GM18951 (cell line): ENCODE data around the gene RAB9A.

Source experiments
- POLR2A ChIP-seq: IDR thresholded peaks from 4 replicates; pipeline ENCODE4 v1.6.1; 2011; ENCODE audit warnings: mild to moderate bottlenecking; ENCODE audit not compliant: insufficient read length, insufficient read depth; ENCODE audit errors: extremely low read depth
- in situ Hi-C: fragments of 300-500 bp; cut with MboI; formaldehyde crosslinking; loops from one replicate; pipeline ENCODE4 v1.12.0; 2022; ENCODE audit warnings: low sequenced_read_pairs, mixed read lengths, inconsistent platforms; ENCODE audit not compliant: unreplicated experiment

Gene RAB9A

GRCh38 chrX:13684361-13684760, 4.6 kb upstream of the RAB9A start:
- no peak for TF ChIP-seq POLR2A
- in situ Hi-C loops: no loop called here

- no peak for TF ChIP-seq POLR2A
- in situ Hi-C loops: no loop called here
These were observed 3.7 kb upstream of the RAB9A start for GRCh38 chrX:13685126-13685763.

GRCh38 chrX:13687203-13687602, 1.7 kb upstream of the RAB9A start:
- in situ Hi-C loops: no loop called here
- no peak for TF ChIP-seq POLR2A

DNA sequence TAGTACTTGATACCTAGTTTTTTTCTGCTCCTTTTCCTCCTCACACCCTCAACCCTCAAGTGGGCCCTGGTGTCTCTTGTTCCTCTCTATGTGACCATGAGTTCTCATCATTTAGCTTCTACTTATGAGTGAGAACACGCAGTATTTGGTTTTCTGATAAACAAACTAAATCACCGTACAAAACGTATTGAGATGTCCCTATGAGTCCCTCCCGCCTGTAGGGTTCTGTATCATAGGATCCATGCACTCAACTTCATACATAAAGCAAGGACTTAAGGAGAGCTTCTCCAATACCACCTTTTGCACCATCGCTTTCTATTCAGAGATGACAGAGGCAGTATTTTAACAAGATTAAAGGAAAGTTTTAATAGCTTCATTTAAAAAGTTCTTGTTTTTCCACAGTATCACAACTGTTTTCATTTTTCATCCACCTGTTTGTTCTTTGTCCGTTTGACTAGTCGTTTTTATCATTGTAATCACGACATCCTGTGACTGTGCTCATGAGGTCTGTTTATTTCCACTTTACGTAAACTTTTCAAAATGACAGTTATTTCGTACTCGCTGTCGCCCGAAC, 457 bp upstream of the RAB9A start:
- no peak for TF ChIP-seq POLR2A
- in situ Hi-C loops: no loop called here

DNA sequence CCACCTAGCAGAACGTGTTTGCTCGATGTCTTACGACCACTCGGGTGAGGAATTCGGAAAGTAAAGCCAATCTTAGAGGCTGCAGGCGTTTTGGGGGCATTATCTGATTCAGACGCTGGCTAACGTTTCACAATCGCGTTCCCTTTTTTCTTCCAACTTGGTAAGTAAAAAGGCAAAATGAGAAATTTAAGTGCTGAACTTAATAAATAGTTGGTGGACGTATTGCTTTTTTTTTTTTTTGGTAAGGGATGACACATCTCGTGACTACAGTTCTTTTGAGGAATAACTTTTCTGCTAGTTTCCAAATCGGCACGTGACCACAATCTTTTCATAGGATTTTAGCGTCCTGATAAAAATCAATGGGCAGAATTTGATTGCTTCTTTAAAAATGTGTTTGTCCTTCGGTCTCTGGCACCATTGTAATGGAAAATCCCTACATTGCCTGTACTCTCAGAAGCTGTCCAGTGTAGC, 848 bp downstream of the RAB9A start:
- TF ChIP-seq POLR2A: no peak
- in situ Hi-C loops: no loop called here

GRCh38 chrX:13690836-13691235, 1.9 kb downstream of the RAB9A start:
- in situ Hi-C loops: no loop called here
- TF ChIP-seq POLR2A: no peak

DNA sequence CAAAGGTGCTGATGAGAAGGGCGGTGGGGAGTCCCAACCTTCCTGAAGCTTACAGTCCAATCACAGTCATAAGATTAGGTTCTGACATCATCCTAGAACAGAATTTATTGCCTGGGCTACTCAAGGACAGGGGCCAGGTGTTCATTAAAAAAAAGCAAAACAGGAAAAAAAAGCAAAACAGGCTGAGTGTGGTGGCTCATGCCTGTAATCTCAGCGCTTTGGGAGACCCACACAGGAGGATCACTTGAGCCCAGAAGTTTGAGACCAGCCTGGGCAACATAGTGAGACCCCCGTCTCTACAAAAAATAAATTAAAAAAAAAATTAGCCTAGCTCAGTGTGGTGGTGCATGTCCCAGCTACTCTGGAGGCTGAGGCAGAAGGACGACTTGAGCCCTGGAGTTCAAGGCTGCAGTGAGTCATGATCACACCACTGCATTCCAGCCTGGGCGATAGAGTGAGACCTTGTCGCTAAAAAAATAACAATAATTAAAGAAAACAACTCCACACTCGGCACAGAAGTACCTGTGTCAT, 3.0 kb downstream of the RAB9A start:
- no peak for TF ChIP-seq POLR2A
- in situ Hi-C loops: no loop called here

DNA sequence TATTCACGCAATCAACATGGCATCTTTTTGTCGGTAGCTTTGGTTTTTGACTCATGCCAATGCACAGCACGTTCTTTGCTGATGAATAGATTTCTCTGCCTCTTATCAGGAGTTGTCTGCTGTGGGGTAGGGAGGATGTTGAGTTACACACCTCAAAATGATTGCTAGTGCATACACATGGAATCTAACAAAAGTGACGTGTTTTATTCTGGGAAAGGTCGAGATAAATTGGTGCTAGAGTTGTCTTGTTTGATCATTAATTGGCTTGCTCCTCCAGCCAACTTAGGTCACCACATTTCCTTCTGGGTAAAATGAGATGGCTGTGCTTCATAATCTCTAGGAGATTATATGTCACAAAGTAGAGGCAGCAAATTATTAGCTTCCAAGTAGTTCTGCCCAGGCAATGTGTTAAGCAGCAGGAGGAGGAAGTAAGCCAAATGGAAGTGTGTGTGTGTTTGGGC, 3.9 kb downstream of the RAB9A start:
- in situ Hi-C loops: no loop called here
- TF ChIP-seq POLR2A: no peak

GRCh38 chrX:13693341-13693961, 4.5 kb downstream of the RAB9A start:
- in situ Hi-C loops: no loop called here
- TF ChIP-seq POLR2A: peak; percentile 25

- TF ChIP-seq POLR2A: no peak
- in situ Hi-C loops: no loop called here
These were observed 5.4 kb downstream of the RAB9A start for GRCh38 chrX:13694359-13694758.

DNA sequence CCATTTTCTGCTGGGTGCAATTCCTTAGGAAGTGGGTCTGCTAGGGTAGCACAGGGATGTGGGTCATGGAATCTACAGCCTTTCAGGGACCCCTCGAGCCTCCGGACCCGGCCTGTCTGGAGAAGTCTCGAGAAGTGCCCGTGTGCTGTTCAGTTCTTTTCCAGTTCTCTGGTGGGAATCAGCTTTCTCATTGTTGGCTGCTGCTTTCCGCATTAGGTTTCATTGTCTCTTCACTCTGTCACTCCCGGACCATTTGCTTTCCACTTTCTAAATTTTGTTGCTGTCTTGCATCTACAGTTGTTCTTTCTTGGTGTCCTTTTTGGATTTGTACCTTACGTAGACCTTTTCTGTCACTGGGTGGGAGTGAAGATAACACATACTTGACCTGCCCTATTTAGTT, 6.1 kb downstream of the RAB9A start:
- TF ChIP-seq POLR2A: no peak
- in situ Hi-C loops: loop anchor here (5.0 kb wide), 1 partner anchor 33 kb away; no protein-coding TSS in a partner anchor

DNA sequence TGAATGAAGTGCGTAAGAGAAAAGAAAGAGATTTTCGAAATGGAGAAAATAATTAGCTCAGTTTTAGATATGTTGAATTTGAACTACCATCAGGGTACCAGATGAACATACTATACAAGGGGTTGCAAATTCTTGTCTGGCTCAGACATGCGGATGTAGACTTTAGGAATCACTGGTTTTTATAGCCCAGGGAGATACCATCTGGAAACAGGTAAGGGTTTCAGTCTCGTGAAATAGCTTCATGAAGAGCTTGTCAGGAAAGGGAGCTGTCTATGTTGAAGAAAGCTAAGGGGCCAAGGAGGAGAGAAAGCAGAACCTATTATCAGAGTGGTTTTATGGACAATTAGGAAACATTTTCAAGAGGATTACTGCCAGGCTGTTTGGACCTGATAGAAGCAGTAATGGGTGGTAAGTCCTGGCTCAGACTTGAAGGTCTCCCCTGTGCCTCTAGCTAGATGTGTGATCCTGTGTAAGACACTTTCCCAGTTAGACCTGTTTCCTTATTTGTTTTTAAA, 6.7 kb downstream of the RAB9A start:
- in situ Hi-C loops: loop anchor here (5.0 kb wide), 1 partner anchor 33 kb away; no protein-coding TSS in a partner anchor
- TF ChIP-seq POLR2A: no peak

DNA sequence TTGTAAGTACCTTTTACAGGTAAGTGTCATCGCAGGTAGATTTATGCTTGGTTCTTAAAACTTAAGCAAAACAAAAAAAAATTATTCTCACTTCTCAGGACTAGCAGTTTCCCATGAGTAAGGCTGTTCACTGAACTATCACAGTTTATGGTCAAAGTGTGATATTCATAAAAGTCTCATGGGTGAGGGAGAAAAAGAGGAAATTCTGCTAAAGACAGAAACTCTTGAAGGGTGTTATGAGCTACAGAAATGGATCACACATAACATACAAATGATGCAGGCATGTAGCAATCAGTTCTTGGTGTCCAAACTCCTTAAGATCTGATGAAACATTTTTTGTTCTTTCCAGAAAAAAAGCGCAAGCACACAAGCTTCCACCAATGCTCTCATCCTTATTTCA, 8.5 kb downstream of the RAB9A start:
- TF ChIP-seq POLR2A: no peak
- in situ Hi-C loops: loop anchor here (5.0 kb wide), 1 partner anchor 35 kb away; no protein-coding TSS in a partner anchor

DNA sequence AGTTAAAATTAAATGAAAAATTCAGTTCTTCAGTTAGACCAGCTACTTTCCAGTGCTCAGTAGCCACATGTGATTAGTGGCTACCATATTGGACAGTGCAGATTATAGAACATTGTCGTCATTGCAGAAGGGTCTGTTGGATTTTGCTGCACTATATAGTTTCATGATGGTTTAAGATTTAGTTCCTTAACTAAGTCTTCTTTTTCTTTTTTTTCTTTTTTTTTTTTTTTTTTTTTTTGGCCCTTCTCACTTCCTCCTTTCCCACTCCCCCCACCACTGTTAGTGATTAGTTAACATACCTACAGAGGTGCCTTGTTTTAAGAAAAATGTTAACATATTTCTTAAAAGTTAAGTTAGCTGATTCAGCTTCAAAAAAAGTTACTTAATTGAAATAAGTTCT, 9.0 kb downstream of the RAB9A start:
- in situ Hi-C loops: loop anchor here (5.0 kb wide), 1 partner anchor 36 kb away; no protein-coding TSS in a partner anchor

GRCh38 chrX:13698432-13698831, 9.5 kb downstream of the RAB9A start:
- TF ChIP-seq POLR2A: no peak
- in situ Hi-C loops: loop anchor here (5.0 kb wide), 1 partner anchor 36 kb away; no protein-coding TSS in a partner anchor

More for the DNA sequence above, 9.0 kb downstream of the RAB9A start:
- no peak for TF ChIP-seq POLR2A
